Thoracic aorta (tissue), 2 donors: ENCODE results near the gene NARF. TPM values are rescaled to one million over a fixed set of nuclear protein-coding genes. Genes with fewer than 3 reads are reported as not detected.

ENCODE experiments used
- ATAC-seq: fragments of 150-250 bp; one replicate; pipeline ENCODE4 v1.8.0; 2017; ENCODE audit warnings: low read depth; ENCODE audit not compliant: insufficient number of reproducible peaks, low FRiP score
- DNase-seq: peaks from one replicate; pipeline ENCODE4 v3.0.0-alpha.2; 2020; ENCODE audit warnings: low spot score
- H3K27ac ChIP-seq, 2 donors: fragments of 200-600 bp; sonication (generic); 1 replicate in 1 of 2; 2 replicates in 1 of 2; pipeline ENCODE4 v1.5.1; 2016; ENCODE audit warnings: mild to moderate bottlenecking in 2 of 2, moderate library complexity in 2 of 2
- H3K27me3 ChIP-seq: fragments of 200-600 bp; sonication (generic); replicated peaks from 2 replicates; pipeline ENCODE4 v1.6.0; 2016; ENCODE audit warnings: mild to moderate bottlenecking; ENCODE audit not compliant: insufficient read depth
- H3K36me3 ChIP-seq: fragments of 200-600 bp; sonication (generic); one replicate; pipeline ENCODE4 v1.5.1; 2016
- H3K4me1 ChIP-seq, 2 donors: fragments of 200-600 bp; sonication (generic); 1 replicate in 1 of 2; 2 replicates in 1 of 2; pipeline versions ENCODE4 v1.5.1 to v1.6.0; 2016; ENCODE audit warnings: low read depth in 2 of 2, mild to moderate bottlenecking in 1 of 2; ENCODE audit not compliant: control insufficient read depth in 1 of 2
- H3K4me3 ChIP-seq: fragments of 200-600 bp; sonication (generic); 2 replicates; pipeline ENCODE4 v1.5.1; 2016; ENCODE audit warnings: mild to moderate bottlenecking
- H3K9me3 ChIP-seq: fragments of 200-600 bp; sonication (generic); 2 replicates; pipeline ENCODE4 v1.5.1; 2016
- CTCF ChIP-seq: fragments of 200-600 bp; sonication (generic); IDR thresholded peaks from one replicate; pipeline ENCODE4 v1.5.1; 2019; ENCODE audit warnings: antibody characterized with exemption
- total RNA-seq, 2 donors: library from RNA; depleted of rRNA; stranded (reverse); fragments of >200 nt; gene quantifications; one replicate each; pipeline versions ENCODE4 v1.1.0 to v1.2.3, GENCODE V29; 2016

The NARF gene
- total RNA-seq, 2 donors from 2014 or later, result 77.0 to 86.8 TPM

- ATAC-seq (no peak), DNase-seq (no peak)
- Histone ChIP-seq H3K4me1 (peaks cover 4% of the 10 kb centered on the region in 2 donors), H3K36me3 (peaks cover 3% of the 10 kb centered on the region), H3K4me3 (no peak overlapping the region), H3K27ac (no peak overlapping the region), H3K27me3 (no peaks in the 10 kb centered on the region), H3K9me3 (no peaks in the 10 kb centered on the region)
- TF ChIP-seq CTCF, result no peak
These were observed 45.7 kb upstream of the NARF start for GRCh38 chr17:82412535-82413520.

- H3K27ac ChIP-seq, result no peak overlapping the region
- no peak for ATAC-seq
- DNase-seq, result no peak
- no peaks in the 10 kb centered on the region for H3K9me3 ChIP-seq
- no peaks in the 10 kb centered on the region for H3K27me3 ChIP-seq
- peaks cover 8 to 14% of the 10 kb centered on the region in 2 donors for H3K4me1 ChIP-seq
- peak; percentile 78 for TF ChIP-seq CTCF
- peak overlapping the region; percentile 23 for H3K4me3 ChIP-seq
- H3K36me3 ChIP-seq, result no peaks in the 10 kb centered on the region
These were observed 43.8 kb upstream of the NARF start for GRCh38 chr17:82414548-82415281.

DNA sequence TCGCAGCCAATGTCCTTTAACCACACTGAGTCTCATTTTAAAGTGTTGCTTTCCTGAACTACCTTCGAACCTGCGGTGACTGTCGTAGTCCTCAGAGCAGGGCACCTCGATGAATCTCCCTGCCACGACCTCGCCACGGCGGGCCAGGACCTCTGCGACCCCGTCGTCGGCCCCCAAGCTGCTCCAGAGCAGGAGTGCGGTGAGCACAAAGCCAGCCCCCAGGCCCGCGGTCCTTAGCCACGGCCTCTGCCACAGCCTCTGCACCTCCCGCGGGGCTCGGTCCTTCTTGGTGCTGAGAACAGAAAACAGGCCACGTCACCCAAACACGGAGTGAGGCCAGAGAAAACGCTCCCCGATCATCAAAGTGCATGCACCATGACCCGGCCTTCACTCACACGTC, 43.2 kb upstream of the NARF start:
- H3K36me3 ChIP-seq, result no peaks in the 10 kb centered on the region
- peaks cover 8 to 14% of the 10 kb centered on the region in 2 donors for H3K4me1 ChIP-seq
- DNase-seq (no peak), ATAC-seq (no peak)
- TF ChIP-seq CTCF, result no peak
- no peaks in the 10 kb centered on the region for H3K27me3 ChIP-seq
- no peaks in the 10 kb centered on the region for H3K9me3 ChIP-seq
- no peak overlapping the region for H3K27ac ChIP-seq
- H3K4me3 ChIP-seq, result no peak overlapping the region

GRCh38 chr17:82415786-82416185, 42.8 kb upstream of the NARF start:
- no peak for ATAC-seq
- DNase-seq, result no peak
- Histone ChIP-seq H3K27ac (no peak overlapping the region), H3K4me3 (no peak overlapping the region), H3K27me3 (no peaks in the 10 kb centered on the region), H3K4me1 (peaks cover 8 to 14% of the 10 kb centered on the region in 2 donors), H3K36me3 (no peaks in the 10 kb centered on the region), H3K9me3 (no peaks in the 10 kb centered on the region)
- TF ChIP-seq CTCF, result no peak

DNA sequence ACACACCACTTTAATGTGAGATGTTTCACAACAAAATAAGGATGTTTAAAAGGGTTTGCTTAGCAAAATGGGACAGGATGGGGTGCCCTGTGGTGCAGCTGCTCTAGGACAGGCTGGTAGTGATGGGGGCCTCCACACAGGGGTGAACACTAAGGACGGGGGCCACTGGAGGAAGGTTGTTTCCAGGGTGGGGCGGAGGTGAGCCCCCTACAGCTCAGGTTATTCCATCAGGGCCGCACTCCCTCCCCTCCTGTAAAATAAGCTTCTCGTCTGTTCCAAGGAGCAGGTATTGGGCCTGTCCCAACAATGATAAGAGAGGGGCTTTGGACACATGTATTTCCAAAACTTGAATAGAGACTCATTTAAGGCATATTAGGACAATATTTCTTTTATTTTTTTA, 42.3 kb upstream of the NARF start:
- H3K27me3 ChIP-seq, result no peaks in the 10 kb centered on the region
- no peak for DNase-seq
- H3K27ac ChIP-seq, result no peak overlapping the region
- no peaks in the 10 kb centered on the region for H3K9me3 ChIP-seq
- ATAC-seq, result no peak
- TF ChIP-seq CTCF, result no peak
- H3K36me3 ChIP-seq, result no peaks in the 10 kb centered on the region
- no peak overlapping the region for H3K4me3 ChIP-seq
- H3K4me1 ChIP-seq, result peaks cover 8 to 14% of the 10 kb centered on the region in 2 donors
